GM10847 (cell line): ENCODE results near the gene ZNF175.

Source experiments
- POLR2A ChIP-seq: IDR thresholded peaks from 2 replicates; pipeline ENCODE4 v1.6.1; 2011; ENCODE audit not compliant: insufficient read length; ENCODE audit errors: extremely low read depth

The ZNF175 gene

GRCh38 chr19:51546650-51547396 is 24.3 kb upstream of the ZNF175 start:
- TF ChIP-seq POLR2A = no peak

- TF ChIP-seq POLR2A = no peak
Measured at GRCh38 chr19:51547397-51548212, 23.5 kb upstream of the ZNF175 start.

DNA sequence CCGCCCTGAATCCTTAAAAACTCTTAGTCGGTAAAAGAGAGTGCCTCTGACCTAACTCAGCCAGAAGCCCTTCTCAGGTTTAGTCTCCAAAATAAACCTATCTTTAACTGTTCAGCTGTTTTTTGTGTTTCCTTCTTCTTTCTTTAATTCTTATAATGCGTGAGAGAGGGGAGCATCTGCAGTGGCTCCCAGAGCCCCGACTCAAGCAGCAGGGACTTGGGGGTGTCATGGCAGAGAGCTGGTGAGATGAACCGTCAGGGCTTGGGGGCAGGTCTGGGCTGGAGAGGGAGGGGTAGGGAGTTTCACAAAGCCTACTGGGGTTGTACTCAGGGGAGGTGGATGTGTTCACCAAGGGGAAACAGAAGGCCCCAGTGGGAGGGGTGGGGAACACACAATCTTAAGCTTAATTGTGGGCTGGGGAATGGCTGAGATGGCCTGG is 22.9 kb upstream of the ZNF175 start:
- TF ChIP-seq POLR2A = no peak

GRCh38 chr19:51548891-51549305 is 22.2 kb upstream of the ZNF175 start:
- no peak for TF ChIP-seq POLR2A

DNA sequence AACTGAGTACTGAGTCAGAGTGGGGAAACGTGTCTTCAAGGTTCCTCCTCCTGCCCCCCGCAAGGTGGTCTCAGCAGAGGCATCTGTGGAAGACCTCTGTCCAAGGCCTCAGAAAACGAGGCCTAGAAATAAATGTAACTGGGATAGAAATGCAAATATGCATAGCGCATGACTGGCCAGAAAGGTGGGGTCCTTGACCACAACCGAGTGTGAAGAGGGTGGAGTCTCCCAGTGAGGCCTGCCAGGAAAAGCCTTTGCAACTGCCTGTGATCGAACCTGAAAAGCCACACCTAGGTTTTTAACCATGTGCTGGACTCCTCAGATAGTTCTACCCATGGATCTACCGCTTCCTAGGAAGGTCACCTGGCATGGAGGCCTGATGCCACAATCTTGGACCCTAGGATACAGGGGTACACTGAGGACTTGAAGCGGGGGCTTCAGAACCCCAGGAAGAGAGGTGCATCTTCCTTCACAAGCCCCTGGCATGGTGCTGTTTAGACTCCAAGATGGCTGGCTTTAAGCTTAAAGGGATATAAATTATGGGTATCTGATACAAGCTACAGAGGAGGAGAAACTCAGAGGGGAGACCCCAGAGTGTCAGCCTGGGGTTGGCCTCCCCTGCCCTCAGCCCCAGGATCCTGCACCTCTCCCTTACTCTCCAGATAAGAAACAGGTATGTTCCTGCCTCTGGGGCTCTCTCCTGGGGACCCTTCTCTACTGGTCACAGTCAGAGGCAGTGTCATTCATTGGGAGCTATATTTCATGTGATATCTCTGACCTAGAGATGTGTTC is 21.4 kb upstream of the ZNF175 start:
- TF ChIP-seq POLR2A = no peak

- no peak for TF ChIP-seq POLR2A
Measured at GRCh38 chr19:51550848-51551672, 20.0 kb upstream of the ZNF175 start.

DNA sequence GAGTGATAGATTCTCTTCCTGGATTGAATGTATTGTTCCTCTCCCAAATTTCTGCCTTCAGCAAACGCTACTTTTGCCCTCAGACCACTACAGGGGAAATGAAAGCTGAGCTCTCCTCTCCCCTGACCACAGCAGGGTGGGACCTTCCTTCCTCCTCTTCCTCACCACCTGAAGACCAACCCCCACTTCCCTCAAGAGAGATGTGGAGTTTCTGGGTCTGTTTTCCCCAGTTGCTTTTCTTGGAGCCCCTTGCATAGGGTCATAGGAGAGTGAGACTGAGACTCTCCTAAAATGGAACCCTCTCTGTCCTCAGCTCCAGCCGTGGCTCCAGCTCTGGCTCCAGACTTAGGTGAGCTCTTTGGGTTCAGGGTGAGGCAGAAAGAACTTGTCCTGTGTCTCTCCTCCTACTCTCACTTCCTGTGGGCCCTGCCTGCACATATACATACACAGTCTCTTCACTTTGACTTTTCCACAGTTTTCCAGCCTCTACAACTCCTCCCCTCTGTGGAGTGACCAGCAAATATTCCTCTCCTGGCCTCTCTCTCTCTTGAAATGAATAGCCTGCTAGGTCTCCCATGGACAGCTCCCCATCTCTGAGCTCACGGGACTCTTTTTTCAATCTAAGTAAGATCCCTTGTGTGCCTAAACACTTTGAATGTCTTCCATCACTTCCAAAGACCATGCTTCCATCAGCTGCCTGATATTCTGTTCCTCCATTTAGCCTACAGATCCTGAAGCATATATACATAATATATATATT is 19.2 kb upstream of the ZNF175 start:
- TF ChIP-seq POLR2A = no peak

GRCh38 chr19:51552608-51552995 is 18.5 kb upstream of the ZNF175 start:
- TF ChIP-seq POLR2A = no peak

DNA sequence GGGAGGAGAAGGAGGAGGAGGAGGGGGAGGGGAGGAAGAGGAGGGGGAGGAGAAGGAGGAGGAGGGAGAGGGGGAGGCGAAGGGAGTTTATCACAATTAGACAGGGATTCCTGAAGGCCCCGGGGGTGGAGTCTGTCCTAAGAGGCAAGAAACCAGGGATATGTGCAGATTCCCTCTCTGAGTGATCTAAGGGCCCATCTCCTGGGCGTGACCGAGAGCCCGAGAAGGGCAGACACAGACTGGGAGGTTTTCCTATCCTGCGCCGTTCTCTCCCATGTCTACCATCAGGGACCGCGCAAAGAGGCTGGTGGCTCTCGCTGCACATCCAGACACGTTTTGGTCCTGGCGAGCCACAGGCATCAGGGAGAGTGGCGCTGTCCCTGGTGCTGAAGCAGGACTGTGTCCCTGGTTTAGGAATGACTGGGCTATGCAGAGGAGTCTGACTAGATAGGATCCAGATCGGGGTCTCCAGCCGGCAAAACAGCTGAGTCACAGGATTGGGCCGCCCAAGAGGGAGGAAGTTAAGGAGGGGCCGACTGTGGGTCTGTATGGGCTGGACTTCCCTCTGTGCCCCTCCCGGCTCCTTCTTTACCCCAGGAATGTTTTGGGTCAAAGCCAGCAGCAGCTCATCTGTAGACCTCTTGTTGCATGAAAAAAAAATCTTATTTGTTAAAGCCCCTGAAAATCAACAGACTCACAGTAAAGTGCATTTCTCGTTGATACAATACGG is 17.9 kb upstream of the ZNF175 start:
- TF ChIP-seq POLR2A = no peak

DNA sequence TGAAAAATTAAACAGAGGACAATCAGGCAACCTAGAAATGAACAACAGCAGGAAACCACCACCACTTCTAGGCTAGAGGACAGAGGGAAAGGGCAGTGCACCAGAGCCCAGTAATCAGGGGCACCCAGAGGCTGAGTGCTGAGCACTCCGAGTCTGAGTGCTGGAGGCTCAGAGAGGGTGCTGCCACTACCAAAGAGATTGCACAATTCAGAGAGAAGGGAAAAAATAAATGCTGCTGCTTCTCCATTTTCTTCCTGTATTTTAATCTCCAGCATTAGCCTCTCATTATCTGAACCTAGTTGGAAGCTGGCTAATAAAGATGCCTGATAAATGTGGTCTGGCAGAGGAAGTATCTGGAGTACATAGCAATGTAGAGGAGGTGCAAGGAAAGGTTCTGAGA is 11.8 kb upstream of the ZNF175 start:
- no peak for TF ChIP-seq POLR2A

DNA sequence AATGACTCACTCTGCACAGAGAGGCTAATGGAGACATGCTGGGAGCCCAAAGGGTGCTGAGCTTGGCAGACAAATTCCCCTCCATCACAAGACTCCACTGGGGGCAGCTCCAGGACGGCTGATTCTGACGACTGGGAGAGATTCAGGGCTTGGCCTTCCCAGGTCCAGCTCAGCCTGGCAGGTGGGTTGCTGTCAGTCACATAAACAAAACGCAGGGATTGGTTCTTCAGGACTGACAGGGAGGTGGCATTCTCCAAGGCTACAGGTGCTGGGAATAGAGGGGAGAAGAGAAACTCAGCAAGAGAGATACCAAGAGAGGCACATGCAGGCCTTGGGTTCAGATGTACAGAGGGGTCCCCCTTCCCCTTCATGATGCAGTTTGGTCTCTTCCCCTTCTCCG is 10.7 kb upstream of the ZNF175 start:
- TF ChIP-seq POLR2A = no peak

DNA sequence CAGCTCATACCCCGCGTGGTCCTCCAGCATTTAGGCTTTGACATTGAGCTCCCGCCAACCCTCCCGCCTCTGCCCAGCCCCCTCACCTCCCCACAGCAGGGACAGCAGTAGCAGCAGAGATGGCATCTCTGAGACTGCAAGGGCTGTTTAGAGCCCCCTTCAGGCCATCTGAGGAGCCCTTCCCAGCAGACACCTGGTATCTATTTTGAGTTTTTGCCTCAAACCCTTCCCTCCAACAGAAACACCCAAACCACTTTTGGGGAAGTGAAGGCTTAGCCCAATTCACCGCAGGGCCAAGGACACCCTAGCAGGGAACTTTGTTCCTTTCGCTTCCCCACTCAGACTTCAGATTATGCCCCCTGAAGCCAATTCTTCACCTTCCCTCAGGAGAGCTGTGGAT is 6.3 kb upstream of the ZNF175 start:
- TF ChIP-seq POLR2A = no peak

DNA sequence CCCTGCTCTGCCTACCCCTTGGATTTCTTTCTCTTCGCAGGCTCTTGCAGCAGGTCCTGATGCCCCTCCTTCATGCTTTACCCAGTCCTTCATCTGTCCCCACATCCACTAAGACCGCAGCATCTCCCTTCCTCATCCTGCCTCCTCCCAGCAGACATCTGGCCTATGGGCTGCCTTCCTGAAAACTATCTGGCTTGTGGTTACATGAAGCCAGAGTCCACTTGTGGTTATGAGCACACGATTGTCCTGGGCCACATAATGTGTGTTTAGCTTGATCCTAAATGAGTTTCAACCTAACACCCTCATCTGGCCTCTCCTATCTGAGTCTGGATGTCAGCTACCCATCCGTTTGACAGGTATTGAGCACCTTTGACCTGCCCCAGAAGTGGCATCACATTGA is 5.5 kb upstream of the ZNF175 start:
- TF ChIP-seq POLR2A = no peak
